WTC11 (cell line): ENCODE data around the gene BAIAP2L2.

Source experiments
- ATF1 ChIP-seq: sonication (generic); formaldehyde crosslinking; IDR thresholded peaks from 2 replicates; pipeline ENCODE4 v1.8.1; 2023; ENCODE audit warnings: mild to moderate bottlenecking, moderate library complexity, missing genetic modification reagents
- CREM ChIP-seq: sonication (generic); formaldehyde crosslinking; IDR thresholded peaks from 2 replicates; pipeline ENCODE4 v1.8.1; 2022; ENCODE audit warnings: mild to moderate bottlenecking, missing genetic modification reagents, moderate library complexity
- ESRRA ChIP-seq: sonication (generic); formaldehyde crosslinking; IDR thresholded peaks from 2 replicates; pipeline ENCODE4 v1.8.1; 2022; ENCODE audit warnings: mild to moderate bottlenecking, missing genetic modification reagents, borderline replicate concordance
- NFYB ChIP-seq: sonication (generic); formaldehyde crosslinking; conservative IDR thresholded peaks from 2 replicates; pipeline ENCODE4 v1.8.0; 2022; ENCODE audit warnings: low read depth, missing genetic modification reagents
- TF ChIP-seq, protein P1 (sequence below): fragments of 200-600 bp; IDR thresholded peaks from 2 replicates; pipeline ENCODE4 v1.8.0; 2022; ENCODE audit warnings: antibody characterized with exemption

DNA sequence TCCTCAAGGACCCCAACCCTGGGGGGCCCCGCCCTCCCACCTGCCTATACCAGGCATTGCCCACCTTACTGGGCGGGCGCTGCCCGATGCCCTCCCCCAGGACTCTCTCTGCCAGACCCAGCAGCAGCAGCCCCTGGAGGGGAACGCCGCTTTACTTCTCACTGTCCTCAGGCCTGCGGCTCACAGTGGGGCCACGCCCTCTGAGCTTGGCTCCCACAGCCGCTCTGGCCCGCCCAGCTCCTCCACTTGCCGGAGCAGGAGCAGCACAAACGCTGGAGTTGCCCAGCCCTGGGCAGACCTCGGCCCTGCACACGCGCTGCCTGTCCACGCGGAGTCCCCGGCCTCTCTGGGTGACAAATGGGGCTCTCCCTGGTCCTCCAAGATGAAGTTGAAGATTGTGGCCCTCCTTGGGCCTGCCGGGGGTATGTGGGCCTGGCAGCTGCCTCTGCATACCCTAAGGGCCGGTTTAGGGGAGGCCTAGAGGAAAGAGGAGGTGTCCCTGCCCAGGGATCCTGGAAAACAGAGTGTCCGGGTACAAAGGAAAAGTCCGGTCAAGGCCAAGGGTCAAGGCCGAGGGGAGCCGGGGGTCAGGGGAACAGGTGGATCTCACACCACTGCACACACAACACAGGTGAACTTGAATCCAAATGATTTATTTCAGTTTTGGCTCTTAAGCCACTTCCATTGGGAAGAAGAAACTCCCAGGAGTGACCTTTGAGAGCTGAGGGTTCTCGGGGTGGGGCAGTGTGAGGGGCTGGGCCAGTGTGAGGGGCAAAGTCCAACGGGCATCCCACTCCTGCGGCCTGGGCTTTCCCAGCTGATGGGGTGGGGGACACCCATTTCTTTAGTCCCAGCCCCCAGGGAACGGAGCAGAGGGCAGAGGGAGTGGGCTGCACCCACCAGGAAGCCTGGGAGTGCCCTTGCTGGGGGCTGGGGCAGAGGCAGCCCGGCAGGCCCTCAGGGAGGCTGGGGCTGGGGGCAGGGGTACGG lies 674 bp upstream of the BAIAP2L2 start:
- no peak for TF ChIP-seq ATF1 (CRISPR knock-in tag)
- TF ChIP-seq, protein P1, sequence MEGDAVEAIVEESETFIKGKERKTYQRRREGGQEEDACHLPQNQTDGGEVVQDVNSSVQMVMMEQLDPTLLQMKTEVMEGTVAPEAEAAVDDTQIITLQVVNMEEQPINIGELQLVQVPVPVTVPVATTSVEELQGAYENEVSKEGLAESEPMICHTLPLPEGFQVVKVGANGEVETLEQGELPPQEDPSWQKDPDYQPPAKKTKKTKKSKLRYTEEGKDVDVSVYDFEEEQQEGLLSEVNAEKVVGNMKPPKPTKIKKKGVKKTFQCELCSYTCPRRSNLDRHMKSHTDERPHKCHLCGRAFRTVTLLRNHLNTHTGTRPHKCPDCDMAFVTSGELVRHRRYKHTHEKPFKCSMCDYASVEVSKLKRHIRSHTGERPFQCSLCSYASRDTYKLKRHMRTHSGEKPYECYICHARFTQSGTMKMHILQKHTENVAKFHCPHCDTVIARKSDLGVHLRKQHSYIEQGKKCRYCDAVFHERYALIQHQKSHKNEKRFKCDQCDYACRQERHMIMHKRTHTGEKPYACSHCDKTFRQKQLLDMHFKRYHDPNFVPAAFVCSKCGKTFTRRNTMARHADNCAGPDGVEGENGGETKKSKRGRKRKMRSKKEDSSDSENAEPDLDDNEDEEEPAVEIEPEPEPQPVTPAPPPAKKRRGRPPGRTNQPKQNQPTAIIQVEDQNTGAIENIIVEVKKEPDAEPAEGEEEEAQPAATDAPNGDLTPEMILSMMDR: no peak
- TF ChIP-seq ESRRA (CRISPR knock-in tag): no peak
- no peak for TF ChIP-seq CREM (CRISPR knock-in tag)
- TF ChIP-seq NFYB (CRISPR knock-in tag): no peak
